Measurements from ENCODE around the gene HSPA12B.
"Not testable (repeated sequence)": the region's sequence is repeated elsewhere in the genome, so short reads cannot be mapped to it uniquely, and the experiment has no call there.

The HSPA12B gene

GRCh38 chr20:3777716-3778629, 45.5 kb downstream of the HSPA12B start:
- DNase-seq, result no peak
- in situ Hi-C loops (cut with HindIII; ENCODE audit: low pct_ligation_motif_present, low pct_unique_long_range_greater_than_20kb, low sequenced_read_pairs), result no loop called here

GRCh38 chr20:3778976-3779375, 46.5 kb downstream of the HSPA12B start:
- no peak for DNase-seq
- in situ Hi-C loops (cut with HindIII; ENCODE audit: low pct_ligation_motif_present, low pct_unique_long_range_greater_than_20kb, low sequenced_read_pairs), result no loop called here

GRCh38 chr20:3781153-3781910, 48.8 kb downstream of the HSPA12B start, which contains the start of gene SPEF1:
Gene SPEF1 (minus strand): TSS chr20:3781448. CDS start chr20:3781287, 161 bp downstream.
- peak; percentile 93 for DNase-seq
- in situ Hi-C loops (cut with HindIII; ENCODE audit: low pct_ligation_motif_present, low pct_unique_long_range_greater_than_20kb, low sequenced_read_pairs), result no loop called here

- in situ Hi-C loops (cut with HindIII; ENCODE audit: low pct_ligation_motif_present, low pct_unique_long_range_greater_than_20kb, low sequenced_read_pairs), result no loop called here
Observed at GRCh38 chr20:3782597-3782996, 50.1 kb downstream of the HSPA12B start.

GRCh38 chr20:3783068-3783489, 50.6 kb downstream of the HSPA12B start:
- DNase-seq, result no peak
- in situ Hi-C loops (cut with HindIII; ENCODE audit: low pct_ligation_motif_present, low pct_unique_long_range_greater_than_20kb, low sequenced_read_pairs), result no loop called here

More at GRCh38 chr20:3782597-3782996, 50.1 kb downstream of the HSPA12B start:
- DNase-seq, result no peak

GRCh38 chr20:3783511-3784195, 51.2 kb downstream of the HSPA12B start:
- DNase-seq, result no peak
- in situ Hi-C loops (cut with HindIII; ENCODE audit: low pct_ligation_motif_present, low pct_unique_long_range_greater_than_20kb, low sequenced_read_pairs), result no loop called here

GRCh38 chr20:3784216-3784853, 51.9 kb downstream of the HSPA12B start:
- DNase-seq, result no peak
- in situ Hi-C loops (cut with HindIII; ENCODE audit: low pct_ligation_motif_present, low pct_unique_long_range_greater_than_20kb, low sequenced_read_pairs), result no loop called here

- in situ Hi-C loops (cut with HindIII; ENCODE audit: low pct_ligation_motif_present, low pct_unique_long_range_greater_than_20kb, low sequenced_read_pairs), result no loop called here
- DNase-seq, result no peak
Observed at GRCh38 chr20:3784863-3785239, 52.4 kb downstream of the HSPA12B start.

- in situ Hi-C loops (cut with HindIII; ENCODE audit: low pct_ligation_motif_present, low pct_unique_long_range_greater_than_20kb, low sequenced_read_pairs), result no loop called here
- no peak for DNase-seq
Observed at GRCh38 chr20:3785240-3786125, 53.0 kb downstream of the HSPA12B start.

- DNase-seq, result peak; percentile 54
- in situ Hi-C loops (cut with HindIII; ENCODE audit: low pct_ligation_motif_present, low pct_unique_long_range_greater_than_20kb, low sequenced_read_pairs), result no loop called here
Observed at GRCh38 chr20:3786126-3786484, 53.6 kb downstream of the HSPA12B start.

- in situ Hi-C loops (cut with HindIII; ENCODE audit: low pct_ligation_motif_present, low pct_unique_long_range_greater_than_20kb, low sequenced_read_pairs), result no loop called here
- peak; percentile 82 for DNase-seq
Observed at GRCh38 chr20:3786665-3787323, 54.3 kb downstream of the HSPA12B start, which contains the start of gene CENPB. Gene CENPB (minus strand): TSS chr20:3786740. CDS start chr20:3786483, 257 bp downstream.

GRCh38 chr20:3787324-3788014, 55.0 kb downstream of the HSPA12B start:
- in situ Hi-C loops (cut with HindIII; ENCODE audit: low pct_ligation_motif_present, low pct_unique_long_range_greater_than_20kb, low sequenced_read_pairs), result no loop called here
- DNase-seq, result no peak

- peak; percentile 24 for DNase-seq
- in situ Hi-C loops (cut with HindIII; ENCODE audit: low pct_ligation_motif_present, low pct_unique_long_range_greater_than_20kb, low sequenced_read_pairs), result no loop called here
Observed at GRCh38 chr20:3788685-3789155, 56.2 kb downstream of the HSPA12B start.

- DNase-seq; in situ Hi-C loops (cut with HindIII; ENCODE audit: low pct_ligation_motif_present, low pct_unique_long_range_greater_than_20kb, low sequenced_read_pairs): not testable (repeated sequence)
Observed at GRCh38 chr20:3789201-3789600, 56.7 kb downstream of the HSPA12B start.

- DNase-seq; in situ Hi-C loops (cut with HindIII; ENCODE audit: low pct_ligation_motif_present, low pct_unique_long_range_greater_than_20kb, low sequenced_read_pairs): not testable (repeated sequence)
Observed at GRCh38 chr20:3794168-3794567, 61.7 kb downstream of the HSPA12B start.

- DNase-seq, result no peak
- in situ Hi-C loops (cut with HindIII; ENCODE audit: low pct_ligation_motif_present, low pct_unique_long_range_greater_than_20kb, low sequenced_read_pairs), result no loop called here
Observed at GRCh38 chr20:3794701-3795420, 62.4 kb downstream of the HSPA12B start.

All from ACHN (cell line).